Measurements from ENCODE around the gene LHX2. TPM values are rescaled to one million over a fixed set of nuclear protein-coding genes. Genes with fewer than 3 reads are reported as not detected.

Gene LHX2
- total and polyA plus RNA-seq, 9 of the 15 experiments (the other 6 are each of a cell fraction or from before 2014, with no cell fraction given), result 0.07 TPM; not detected in 8

DNA sequence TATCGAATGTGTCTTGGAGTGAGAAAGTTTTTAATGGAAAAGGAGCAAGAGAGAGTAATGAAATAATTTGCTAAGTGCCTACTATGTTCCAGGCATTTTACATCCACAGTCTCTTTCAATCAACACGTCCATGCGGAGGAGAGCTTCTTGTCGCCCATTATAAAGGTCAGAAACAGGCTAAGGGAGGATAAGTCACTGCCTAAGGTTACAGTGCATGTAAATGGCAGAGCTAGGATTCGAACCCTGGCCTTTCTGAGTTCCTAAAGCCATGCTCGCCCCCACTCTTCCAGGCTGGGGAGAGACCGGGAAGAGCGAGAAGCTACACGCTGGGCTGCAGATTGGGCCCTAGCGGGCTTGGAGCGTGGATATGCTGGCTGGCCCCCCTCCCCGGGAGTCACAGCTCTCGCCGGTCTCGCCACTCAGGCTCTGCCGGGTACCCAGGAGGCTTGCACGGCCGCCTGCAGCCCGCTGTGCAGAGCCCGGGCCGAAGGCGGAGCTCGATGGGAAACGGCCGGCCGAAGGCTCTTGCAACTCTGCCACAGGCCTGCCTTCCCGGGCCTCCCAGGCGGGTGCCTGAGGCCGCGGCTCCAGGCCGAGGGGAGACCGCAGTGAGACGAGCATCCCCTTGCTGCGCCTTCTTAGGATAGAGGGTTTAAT is 775 bp upstream of the LHX2 start:
- no peaks in the 10 kb centered on the region for H3K9me1 ChIP-seq (ENCODE audit: control insufficient read depth, insufficient read depth, low read length)
- peaks cover 5% of the 10 kb centered on the region; the same call in 1 of the 2 replicates for H4K20me1 ChIP-seq (replicated peaks; ENCODE audit: control insufficient read depth, insufficient read depth, low read length)
- no peak overlapping the region for H3K27ac ChIP-seq (ENCODE audit: extremely low read depth, low read depth, low read length)
- in situ Hi-C loops (cut with MboI), result no loop called here
- no peak overlapping the region for H3K4me3 ChIP-seq
- WGBS (ENCODE audit: insufficient coverage, low coverage, missing lambda C conversion rate), result 7% methylated on average over 32 of the region's 34 CpGs
- H2AFZ ChIP-seq (ENCODE audit: low read depth, low read length), result no peak overlapping the region
- no TSS peak for BruUV-seq (replicated peaks)
- ChIA-PET CTCF (ENCODE audit: low intra/inter-chr PET ratio) (no interaction called here), POLR2A (interaction anchor here (0.6 kb wide), 1 partner anchor 13 kb away, joined by 3 read pairs; no protein-coding TSS in a partner anchor)
- peak overlapping the region in 1 of 2 experiments; percentile 58; a peak in 1 of 4 replicates for H3K9ac ChIP-seq (ENCODE audit: insufficient read depth in 1 of 2, low read depth in 2 of 2, low read length in 2 of 2)
- FAIRE-seq (no peak), DNase-seq (ENCODE audit: extremely low read depth in 1 of 4, low spot score in 3 of 4) (no peak), ATAC-seq (peak; percentile 19; the same call in 1 of the 3 replicates)
- H3K4me1 ChIP-seq (replicated peaks in 1 of 2; ENCODE audit: control insufficient read depth in 2 of 2, insufficient read depth in 2 of 2, low read length in 2 of 2), result peaks cover 0 to 40% of the 10 kb centered on the region in 2 experiments; a peak in 2 of 5 replicates
- H3K79me2 ChIP-seq (ENCODE audit: control insufficient read depth, insufficient read depth, low read length), result no peaks in the 10 kb centered on the region
- H3K9me3 ChIP-seq (replicated peaks; ENCODE audit: control insufficient read depth, insufficient read depth, low read depth, low read length), result no peaks in the 10 kb centered on the region
- TF ChIP-seq GATAD2B (IDR thresholded peaks at IDR 0.05; ENCODE audit: borderline replicate concordance), result no peak
- 0 out of 2 replicates have a peak, but pooled peaks have one; percentile 42 for TF ChIP-seq LCOR (CRISPR knock-in tag; IDR thresholded peaks at IDR 0.05)
- no peak for TF ChIP-seq MECOM (CRISPR knock-in tag; IDR thresholded peaks at IDR 0.05)
- TF ChIP-seq CREBBP (IDR thresholded peaks at IDR 0.05; ENCODE audit: low read depth, low read length), result no peak
- intact Hi-C loops (cut with micrococcal nuclease), result no loop called here
- H3K4me2 ChIP-seq (ENCODE audit: insufficient read depth, low read length), result no peak overlapping the region
- no peaks in the 10 kb centered on the region for H3K36me3 ChIP-seq (ENCODE audit: control insufficient read depth, insufficient read depth, low read length)
- peaks cover 67 to 87% of the 10 kb centered on the region in 2 experiments for H3K27me3 ChIP-seq (ENCODE audit: control insufficient read depth in 2 of 2, insufficient read depth in 2 of 2, low read length in 2 of 2)
